GM19468 (cell line): Measurements from ENCODE around the gene ZNF501.

ENCODE experiments used
- ATAC-seq: cut with Tn5 transposase; IDR thresholded peaks from one replicate; pipeline ENCODE4 v1.9.1; 2021; ENCODE audit warnings: mild to moderate bottlenecking, moderate library complexity, moderate number of reproducible peaks; ENCODE audit not compliant: unreplicated experiment; ENCODE audit errors: extremely low read depth

Gene ZNF501

DNA sequence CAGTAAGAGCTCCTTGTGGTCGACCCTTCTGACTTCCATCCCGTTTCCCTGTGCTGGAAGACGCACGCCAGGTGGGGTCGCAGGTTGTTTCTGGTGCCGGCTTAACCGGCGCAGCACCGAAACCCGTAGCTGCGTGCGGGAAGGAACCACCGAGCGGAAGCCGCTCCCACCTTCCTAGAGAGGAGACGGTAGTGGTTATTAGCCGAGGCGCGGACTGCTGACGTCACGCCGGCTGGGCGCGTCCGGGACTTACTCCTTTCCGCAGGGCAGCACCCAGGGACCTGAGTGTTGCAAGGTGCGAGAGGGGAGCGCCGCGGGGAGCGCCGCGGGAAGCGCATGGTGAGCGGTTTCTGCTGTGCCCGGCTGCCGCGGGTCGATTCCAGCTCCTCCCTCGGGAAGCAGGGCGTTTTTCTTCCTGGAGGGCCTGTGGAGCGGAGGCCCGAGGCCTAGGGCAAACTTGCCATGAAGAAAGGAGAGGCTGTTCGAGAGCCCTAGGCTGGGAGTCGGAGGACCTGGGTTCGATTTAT is at the start of gene ZNF501:
Gene ZNF501, plus strand, starts transcription at position 252 of the 527 bp plus-strand sequence. CDS start 4,787 bp downstream, outside the sequence.
- ATAC-seq = peak; percentile 77

GRCh38 chr3:44680921-44681455 is 48.4 kb upstream of the ZNF501 start:
- no peak for ATAC-seq

- ATAC-seq = no peak
Measured at GRCh38 chr3:44682182-44682896, 47.1 kb upstream of the ZNF501 start.

- ATAC-seq = no peak
Measured at GRCh38 chr3:44685128-44685800, 44.2 kb upstream of the ZNF501 start.

GRCh38 chr3:44687898-44688297 is 41.5 kb upstream of the ZNF501 start:
- no peak for ATAC-seq

GRCh38 chr3:44712455-44713075 is 16.9 kb upstream of the ZNF501 start, which contains the start of gene ZNF502:
TSS of gene ZNF502 (plus strand) at chr3:44712660. CDS start at chr3:44720262, 7,602 bp downstream.
- no peak for ATAC-seq

DNA sequence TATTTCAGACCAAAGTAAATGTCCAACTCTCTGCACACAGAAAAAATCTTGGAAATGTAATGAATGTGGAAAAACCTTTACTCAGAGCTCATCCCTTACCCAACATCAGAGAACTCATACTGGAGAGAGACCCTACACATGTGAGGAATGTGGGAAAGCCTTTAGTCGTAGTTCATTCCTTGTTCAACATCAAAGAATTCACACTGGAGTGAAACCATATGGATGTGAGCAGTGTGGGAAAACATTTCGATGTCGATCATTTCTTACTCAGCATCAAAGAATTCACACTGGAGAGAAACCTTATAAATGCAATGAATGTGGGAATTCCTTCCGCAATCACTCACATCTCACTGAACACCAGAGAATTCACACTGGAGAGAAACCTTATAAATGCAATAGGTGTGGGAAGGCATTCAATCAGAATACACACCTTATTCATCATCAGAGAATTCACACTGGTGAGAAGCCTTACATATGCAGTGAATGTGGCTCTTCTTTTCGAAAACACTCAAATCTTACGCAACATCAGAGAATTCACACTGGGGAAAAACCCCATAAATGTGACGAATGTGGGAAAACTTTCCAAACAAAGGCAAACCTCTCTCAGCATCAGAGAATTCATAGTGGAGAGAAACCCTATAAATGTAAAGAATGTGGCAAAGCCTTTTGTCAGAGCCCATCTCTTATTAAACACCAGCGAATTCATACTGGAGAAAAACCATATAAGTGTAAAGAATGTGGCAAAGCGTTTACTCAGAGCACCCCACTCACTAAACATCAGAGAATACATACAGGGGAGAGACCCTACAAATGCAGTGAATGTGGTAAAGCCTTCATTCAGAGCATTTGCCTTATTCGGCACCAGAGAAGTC is 8.0 kb upstream of the ZNF501 start:
- no peak for ATAC-seq

DNA sequence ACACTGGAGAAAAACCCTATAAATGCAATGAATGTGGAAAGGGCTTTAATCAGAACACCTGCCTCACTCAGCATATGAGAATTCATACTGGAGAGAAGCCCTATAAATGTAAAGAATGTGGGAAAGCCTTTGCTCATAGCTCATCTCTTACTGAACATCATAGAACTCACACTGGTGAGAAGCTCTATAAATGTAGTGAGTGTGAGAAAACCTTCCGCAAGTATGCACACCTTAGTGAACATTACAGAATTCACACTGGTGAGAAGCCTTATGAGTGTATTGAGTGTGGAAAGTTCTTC is 7.4 kb upstream of the ZNF501 start:
- no peak for ATAC-seq

GRCh38 chr3:44734646-44735168 is 5.3 kb downstream of the ZNF501 start:
- no peak for ATAC-seq

- no peak for ATAC-seq
Measured at GRCh38 chr3:44761101-44761423, 31.6 kb downstream of the ZNF501 start.

DNA sequence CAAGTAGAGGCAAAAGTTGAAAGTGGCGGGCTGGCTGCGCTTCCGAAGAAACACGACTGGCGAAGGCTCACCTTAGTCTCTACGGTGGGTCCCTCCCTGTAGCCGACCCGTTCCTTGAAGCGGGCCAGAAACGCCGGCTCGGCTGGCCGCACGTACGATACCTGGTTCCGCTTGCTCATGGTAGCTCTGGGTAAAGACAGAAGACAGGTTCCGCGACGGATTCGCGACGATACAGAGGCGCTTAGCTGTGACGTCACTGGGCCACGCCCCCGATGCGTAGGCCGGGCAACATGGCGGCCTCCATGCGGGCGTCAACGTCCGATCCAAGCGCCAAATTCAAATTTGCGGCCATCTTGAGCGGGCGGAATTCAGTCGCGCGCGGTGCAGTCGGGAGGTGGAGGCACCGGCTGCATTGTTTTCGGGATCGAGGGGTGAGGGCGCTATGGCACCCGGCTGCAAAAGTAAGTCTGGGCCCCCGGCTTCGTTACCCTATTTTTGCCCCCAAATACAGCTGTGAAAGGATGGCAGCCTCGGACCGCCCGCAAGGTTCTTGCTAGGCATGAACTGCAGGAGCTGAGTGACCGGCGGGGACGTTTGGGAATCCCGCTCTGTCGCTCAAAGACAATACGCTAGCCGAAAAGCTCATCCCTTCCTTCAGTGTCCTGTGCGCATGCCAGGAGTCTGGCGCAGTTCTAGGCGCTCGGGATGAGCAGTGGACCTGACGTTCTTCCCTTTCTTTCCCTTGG is 32.2 kb downstream of the ZNF501 start, which contains the start of the genes KIAA1143 and KIF15:
Gene KIAA1143, minus strand, starts transcription at position 196 of the 746 bp plus-strand sequence. Its CDS starts 17 bp downstream, at position 179.
Gene KIF15, plus strand, starts transcription at position 371 of the 746 bp plus-strand sequence. Its CDS starts 72 bp downstream, at position 443.
- peak; percentile 88 for ATAC-seq

GRCh38 chr3:44762170-44762677 is 32.8 kb downstream of the ZNF501 start:
- no peak for ATAC-seq

DNA sequence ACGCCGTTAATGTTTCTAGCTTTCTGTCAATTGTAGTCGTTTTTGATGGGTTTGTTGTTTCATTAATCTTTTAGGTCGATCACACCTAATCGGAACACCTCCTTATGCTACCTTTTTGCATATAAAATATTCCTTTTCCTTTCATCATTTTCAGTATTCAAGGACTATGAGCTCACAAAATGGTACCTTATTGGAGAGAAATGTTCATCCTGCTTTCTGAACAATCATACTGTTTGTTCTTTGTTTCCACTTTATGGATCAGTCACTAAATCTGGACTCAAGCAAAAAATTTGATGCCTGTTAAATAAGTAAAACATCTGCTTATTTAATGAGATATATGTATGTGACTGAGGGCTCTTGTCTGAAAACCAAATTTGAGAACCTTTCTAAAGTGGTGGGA is 33.3 kb downstream of the ZNF501 start:
- no peak for ATAC-seq

DNA sequence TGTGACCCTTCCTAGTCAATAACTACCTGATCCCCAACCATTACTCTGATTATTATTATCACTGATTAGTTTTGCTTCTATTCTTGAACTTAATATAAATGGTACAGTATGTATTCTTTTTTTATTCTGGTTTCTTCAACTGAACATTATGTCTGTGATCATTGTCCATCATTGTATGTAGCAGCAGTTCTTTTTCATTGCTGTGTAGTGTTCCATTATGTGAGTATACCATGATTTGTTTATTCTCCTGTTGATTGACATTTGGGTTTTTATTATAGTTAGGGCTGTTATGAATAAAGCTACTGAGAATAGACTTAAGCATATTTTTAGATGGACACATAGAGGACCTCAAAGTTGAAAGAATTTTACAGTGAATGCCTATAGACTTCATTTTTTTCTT is 34.8 kb downstream of the ZNF501 start:
- no peak for ATAC-seq

DNA sequence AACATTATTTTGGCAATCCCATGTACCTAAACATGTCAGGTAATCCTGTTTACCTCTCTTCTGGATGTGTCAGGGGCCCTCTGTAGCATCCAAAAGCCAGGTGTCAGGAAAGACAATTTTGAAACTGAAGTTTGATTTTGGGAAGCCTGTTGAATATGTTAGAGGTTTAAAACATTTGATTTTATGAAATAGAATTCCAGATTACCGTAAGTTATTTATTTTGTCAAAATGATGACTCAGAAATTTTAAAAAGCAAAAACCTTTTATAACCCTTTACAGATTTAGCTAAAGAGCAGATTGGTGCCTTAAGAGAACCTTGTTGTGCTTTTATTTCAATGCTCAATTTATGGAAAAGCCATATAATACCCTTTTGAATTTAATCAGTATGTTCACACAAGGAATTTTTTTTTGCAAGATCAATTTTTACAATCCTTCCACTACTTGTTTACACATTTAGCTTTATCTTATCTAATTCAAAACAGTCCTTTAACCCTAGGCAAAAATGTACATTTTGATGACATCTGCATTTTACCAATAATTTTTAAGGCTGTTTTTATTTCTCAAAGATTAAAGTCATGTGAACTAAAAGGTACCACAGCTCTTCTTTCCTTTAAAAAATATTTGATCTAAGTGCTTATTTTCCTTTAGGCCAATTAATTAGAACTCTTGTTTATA is 42.1 kb downstream of the ZNF501 start:
- no peak for ATAC-seq

DNA sequence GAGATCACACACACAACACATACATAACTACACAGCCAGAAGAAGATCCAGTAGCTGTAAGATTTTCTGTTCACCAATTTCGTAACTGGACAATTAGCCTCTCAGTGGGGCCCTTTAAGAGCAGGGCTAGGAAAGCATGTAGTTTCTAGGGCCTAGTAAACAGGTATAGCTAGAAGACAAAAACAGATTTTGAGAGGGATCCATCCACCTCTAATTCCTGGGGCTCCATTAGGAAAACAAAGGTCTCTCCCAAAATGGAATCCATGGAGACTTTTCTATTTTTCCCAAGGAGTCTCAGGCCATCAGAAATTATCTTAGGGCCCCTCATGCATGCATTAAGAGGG is 42.6 kb downstream of the ZNF501 start:
- ATAC-seq = no peak

DNA sequence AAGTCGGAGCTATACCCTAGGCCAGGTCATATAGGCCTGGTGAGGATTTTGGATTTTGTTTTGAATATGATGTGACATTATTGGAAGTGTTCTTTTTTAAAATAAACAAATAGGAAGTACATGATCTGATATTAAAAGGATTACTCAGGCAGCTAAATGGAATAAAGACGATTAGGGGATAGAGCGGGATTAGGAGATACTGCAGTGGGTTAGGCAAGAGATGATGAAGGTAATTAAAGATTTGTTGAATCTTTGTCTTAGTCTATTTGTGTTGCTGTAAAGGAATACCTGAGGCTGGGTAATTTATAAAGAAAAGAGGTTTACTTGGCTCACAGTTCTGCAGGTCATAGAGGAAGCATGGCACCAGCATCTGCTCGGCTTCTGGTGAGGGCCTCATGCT is 53.5 kb downstream of the ZNF501 start:
- no peak for ATAC-seq
